ENCODE data around the gene SYNJ1.

SYNJ1 gene

GRCh38 chr21:32712043-32712442, 15.8 kb downstream of the SYNJ1 start:
- in situ Hi-C loops (cut with HindIII; ENCODE audit: low sequenced_read_pairs) = no loop called here
- peak; percentile 22 for DNase-seq (ENCODE audit: low read depth, low spot score)
- TF ChIP-seq CTCF (IDR thresholded peaks at IDR 0.05; ENCODE audit: low read depth, low read length) = no peak
- H3K4me3 ChIP-seq (ENCODE audit: low read depth, low read length) = no peak overlapping the region

- in situ Hi-C loops (cut with HindIII; ENCODE audit: low sequenced_read_pairs) = no loop called here
Measured at GRCh38 chr21:32710987-32711386, 16.8 kb downstream of the SYNJ1 start.

GRCh38 chr21:32710069-32710784, 17.6 kb downstream of the SYNJ1 start:
- H3K4me3 ChIP-seq (ENCODE audit: low read depth, low read length) = no peak overlapping the region
- TF ChIP-seq CTCF (IDR thresholded peaks at IDR 0.05; ENCODE audit: low read depth, low read length) = no peak
- DNase-seq (ENCODE audit: low read depth, low spot score) = no peak
- in situ Hi-C loops (cut with HindIII; ENCODE audit: low sequenced_read_pairs) = no loop called here

More at GRCh38 chr21:32710987-32711386, 16.8 kb downstream of the SYNJ1 start:
- no peak overlapping the region for H3K4me3 ChIP-seq (ENCODE audit: low read depth, low read length)
- no peak for DNase-seq (ENCODE audit: low read depth, low spot score)
- no peak for TF ChIP-seq CTCF (IDR thresholded peaks at IDR 0.05; ENCODE audit: low read depth, low read length)

- in situ Hi-C loops (cut with HindIII; ENCODE audit: low sequenced_read_pairs) = no loop called here
- TF ChIP-seq CTCF (IDR thresholded peaks at IDR 0.05; ENCODE audit: low read depth, low read length) = no peak
- H3K4me3 ChIP-seq (ENCODE audit: low read depth, low read length) = no peak overlapping the region
- no peak for DNase-seq (ENCODE audit: low read depth, low spot score)
Measured at GRCh38 chr21:32708069-32708468, 19.7 kb downstream of the SYNJ1 start.

GRCh38 chr21:32705901-32706300, 21.9 kb downstream of the SYNJ1 start:
- no peak for TF ChIP-seq CTCF (IDR thresholded peaks at IDR 0.05; ENCODE audit: low read depth, low read length)
- in situ Hi-C loops (cut with HindIII; ENCODE audit: low sequenced_read_pairs) = no loop called here
- H3K4me3 ChIP-seq (ENCODE audit: low read depth, low read length) = no peak overlapping the region
- no peak for DNase-seq (ENCODE audit: low read depth, low spot score)

GRCh38 chr21:32705139-32705538, 22.7 kb downstream of the SYNJ1 start:
- peak; percentile 12 for DNase-seq (ENCODE audit: low read depth, low spot score)
- TF ChIP-seq CTCF (IDR thresholded peaks at IDR 0.05; ENCODE audit: low read depth, low read length) = no peak
- no peak overlapping the region for H3K4me3 ChIP-seq (ENCODE audit: low read depth, low read length)
- in situ Hi-C loops (cut with HindIII; ENCODE audit: low sequenced_read_pairs) = no loop called here

Data from astrocyte of the spinal cord (primary cell).